ENCODE measurements around the gene CLPTM1.
"Not testable (repeated sequence)": the region's sequence is repeated elsewhere in the genome, so short reads cannot be mapped to it uniquely, and the experiment has no call there.

CLPTM1 gene

GRCh38 chr19:44960906-44961728 is 5.9 kb downstream of the CLPTM1 start:
- peaks cover 21% of the 10 kb centered on the region for H3K4me1 ChIP-seq (ENCODE audit: insufficient read depth, low read length)
- no peak overlapping the region for H3K4me3 ChIP-seq (ENCODE audit: low read depth in 1 of 2, low read length in 2 of 2)
- H3K27me3 ChIP-seq (ENCODE audit: control insufficient read depth in 1 of 2, insufficient read depth in 2 of 2, low read length in 2 of 2), result no peaks in the 10 kb centered on the region
- peaks cover 21% of the 10 kb centered on the region for H3K36me3 ChIP-seq (ENCODE audit: insufficient read depth, low read length)
- no peak overlapping the region for H3K27ac ChIP-seq (ENCODE audit: low read depth, low read length)
- H3K9me3 ChIP-seq (ENCODE audit: low read length), result no peaks in the 10 kb centered on the region
- H3K9ac ChIP-seq (ENCODE audit: low read length), result no peak overlapping the region

- Histone ChIP-seq H3K4me1 (ENCODE audit: insufficient read depth, low read length) (peaks cover 14% of the 10 kb centered on the region), H3K27me3 (ENCODE audit: control insufficient read depth in 1 of 2, insufficient read depth in 2 of 2, low read length in 2 of 2) (no peaks in the 10 kb centered on the region)
Observed at GRCh38 chr19:44961821-44962220, 6.6 kb downstream of the CLPTM1 start.

GRCh38 chr19:44968118-44968517 is 12.9 kb downstream of the CLPTM1 start:
- H3K27ac ChIP-seq (ENCODE audit: low read depth, low read length), result no peak overlapping the region

More at GRCh38 chr19:44961821-44962220, 6.6 kb downstream of the CLPTM1 start:
- Histone ChIP-seq H3K36me3 (ENCODE audit: insufficient read depth, low read length) (peaks cover 21% of the 10 kb centered on the region), H3K9me3 (ENCODE audit: low read length) (no peaks in the 10 kb centered on the region), H3K9ac (ENCODE audit: low read length) (no peak overlapping the region), H3K4me3 (ENCODE audit: low read depth in 1 of 2, low read length in 2 of 2) (no peak overlapping the region), H3K27ac (ENCODE audit: low read depth, low read length) (no peak overlapping the region)

GRCh38 chr19:44968670-44969069 is 13.5 kb downstream of the CLPTM1 start:
- H3K27ac ChIP-seq (ENCODE audit: low read depth, low read length), result no peak overlapping the region
- peaks cover 26% of the 10 kb centered on the region for H3K36me3 ChIP-seq (ENCODE audit: insufficient read depth, low read length)
- no peaks in the 10 kb centered on the region for H3K9me3 ChIP-seq (ENCODE audit: low read length)
- no peak overlapping the region for H3K9ac ChIP-seq (ENCODE audit: low read length)
- no peak overlapping the region for H3K4me3 ChIP-seq (ENCODE audit: low read depth in 1 of 2, low read length in 2 of 2)
- no peaks in the 10 kb centered on the region for H3K27me3 ChIP-seq (ENCODE audit: control insufficient read depth in 1 of 2, insufficient read depth in 2 of 2, low read length in 2 of 2)
- no peaks in the 10 kb centered on the region for H3K4me1 ChIP-seq (ENCODE audit: insufficient read depth, low read length)

More at GRCh38 chr19:44968118-44968517, 12.9 kb downstream of the CLPTM1 start:
- no peaks in the 10 kb centered on the region for H3K27me3 ChIP-seq (ENCODE audit: control insufficient read depth in 1 of 2, insufficient read depth in 2 of 2, low read length in 2 of 2)
- no peak overlapping the region for H3K9ac ChIP-seq (ENCODE audit: low read length)
- peaks cover 22% of the 10 kb centered on the region for H3K36me3 ChIP-seq (ENCODE audit: insufficient read depth, low read length)
- H3K4me3 ChIP-seq (ENCODE audit: low read depth in 1 of 2, low read length in 2 of 2), result no peak overlapping the region
- no peaks in the 10 kb centered on the region for H3K9me3 ChIP-seq (ENCODE audit: low read length)
- H3K4me1 ChIP-seq (ENCODE audit: insufficient read depth, low read length), result no peaks in the 10 kb centered on the region

GRCh38 chr19:44969437-44969836 is 14.3 kb downstream of the CLPTM1 start:
- no peaks in the 10 kb centered on the region for H3K4me1 ChIP-seq (ENCODE audit: insufficient read depth, low read length)
- no peaks in the 10 kb centered on the region for H3K27me3 ChIP-seq (ENCODE audit: control insufficient read depth in 1 of 2, insufficient read depth in 2 of 2, low read length in 2 of 2)
- no peaks in the 10 kb centered on the region for H3K9me3 ChIP-seq (ENCODE audit: low read length)
- no peak overlapping the region for H3K4me3 ChIP-seq (ENCODE audit: low read depth in 1 of 2, low read length in 2 of 2)
- H3K9ac ChIP-seq (ENCODE audit: low read length), result no peak overlapping the region
- H3K36me3 ChIP-seq (ENCODE audit: insufficient read depth, low read length), result peaks cover 34% of the 10 kb centered on the region
- no peak overlapping the region for H3K27ac ChIP-seq (ENCODE audit: low read depth, low read length)

- not testable (repeated sequence) for H3K4me1 ChIP-seq (ENCODE audit: insufficient read depth, low read length); H3K9me3 ChIP-seq (ENCODE audit: low read length); H3K27ac ChIP-seq (ENCODE audit: low read depth, low read length); H3K27me3 ChIP-seq (ENCODE audit: control insufficient read depth in 1 of 2, insufficient read depth in 2 of 2, low read length in 2 of 2); H3K9ac ChIP-seq (ENCODE audit: low read length); H3K4me3 ChIP-seq (ENCODE audit: low read depth in 1 of 2, low read length in 2 of 2)
- H3K36me3 ChIP-seq (ENCODE audit: insufficient read depth, low read length), result peaks cover 47% of the 10 kb centered on the region
Observed at GRCh38 chr19:44971451-44971850, 16.3 kb downstream of the CLPTM1 start.

- H3K36me3 ChIP-seq (ENCODE audit: insufficient read depth, low read length), result peaks cover 56% of the 10 kb centered on the region
- H3K4me3 ChIP-seq (ENCODE audit: low read depth in 1 of 2, low read length in 2 of 2), result no peak overlapping the region
- no peaks in the 10 kb centered on the region for H3K4me1 ChIP-seq (ENCODE audit: insufficient read depth, low read length)
- no peaks in the 10 kb centered on the region for H3K9me3 ChIP-seq (ENCODE audit: low read length)
- H3K9ac ChIP-seq (ENCODE audit: low read length), result no peak overlapping the region
- H3K27ac ChIP-seq (ENCODE audit: low read depth, low read length), result no peak overlapping the region
- H3K27me3 ChIP-seq (ENCODE audit: control insufficient read depth in 1 of 2, insufficient read depth in 2 of 2, low read length in 2 of 2), result no peaks in the 10 kb centered on the region
Observed at GRCh38 chr19:44972802-44973201, 17.6 kb downstream of the CLPTM1 start.

- peaks cover 68% of the 10 kb centered on the region for H3K36me3 ChIP-seq (ENCODE audit: insufficient read depth, low read length)
Observed at GRCh38 chr19:44973982-44974735, 19.0 kb downstream of the CLPTM1 start.

GRCh38 chr19:44974857-44975256 is 19.7 kb downstream of the CLPTM1 start:
- Histone ChIP-seq H3K36me3 (ENCODE audit: insufficient read depth, low read length) (peaks cover 75% of the 10 kb centered on the region), H3K4me3 (ENCODE audit: low read depth in 1 of 2, low read length in 2 of 2) (no peak overlapping the region), H3K27ac (ENCODE audit: low read depth, low read length) (no peak overlapping the region), H3K4me1 (ENCODE audit: insufficient read depth, low read length) (no peaks in the 10 kb centered on the region), H3K9ac (ENCODE audit: low read length) (no peak overlapping the region), H3K9me3 (ENCODE audit: low read length) (no peaks in the 10 kb centered on the region), H3K27me3 (ENCODE audit: control insufficient read depth in 1 of 2, insufficient read depth in 2 of 2, low read length in 2 of 2) (no peaks in the 10 kb centered on the region)

More at GRCh38 chr19:44973982-44974735, 19.0 kb downstream of the CLPTM1 start:
- Histone ChIP-seq H3K9me3 (ENCODE audit: low read length) (no peaks in the 10 kb centered on the region), H3K27me3 (ENCODE audit: control insufficient read depth in 1 of 2, insufficient read depth in 2 of 2, low read length in 2 of 2) (no peaks in the 10 kb centered on the region), H3K4me1 (ENCODE audit: insufficient read depth, low read length) (no peaks in the 10 kb centered on the region), H3K9ac (ENCODE audit: low read length) (no peak overlapping the region), H3K4me3 (ENCODE audit: low read depth in 1 of 2, low read length in 2 of 2) (no peak overlapping the region), H3K27ac (ENCODE audit: low read depth, low read length) (no peak overlapping the region)

- Histone ChIP-seq H3K9ac (ENCODE audit: low read length) (no peak overlapping the region), H3K27me3 (ENCODE audit: control insufficient read depth in 1 of 2, insufficient read depth in 2 of 2, low read length in 2 of 2) (no peaks in the 10 kb centered on the region), H3K27ac (ENCODE audit: low read depth, low read length) (no peak overlapping the region), H3K4me3 (ENCODE audit: low read depth in 1 of 2, low read length in 2 of 2) (no peak overlapping the region), H3K4me1 (ENCODE audit: insufficient read depth, low read length) (no peaks in the 10 kb centered on the region), H3K36me3 (ENCODE audit: insufficient read depth, low read length) (peaks cover 71% of the 10 kb centered on the region), H3K9me3 (ENCODE audit: low read length) (no peaks in the 10 kb centered on the region)
Observed at GRCh38 chr19:44975444-44975843, 20.3 kb downstream of the CLPTM1 start.

GRCh38 chr19:44984005-44984404 is 28.8 kb downstream of the CLPTM1 start:
- no peak overlapping the region for H3K4me3 ChIP-seq (ENCODE audit: low read depth in 1 of 2, low read length in 2 of 2)
- no peak overlapping the region for H3K9ac ChIP-seq (ENCODE audit: low read length)
- H3K9me3 ChIP-seq (ENCODE audit: low read length), result no peaks in the 10 kb centered on the region
- no peaks in the 10 kb centered on the region for H3K27me3 ChIP-seq (ENCODE audit: control insufficient read depth in 1 of 2, insufficient read depth in 2 of 2, low read length in 2 of 2)
- H3K27ac ChIP-seq (ENCODE audit: low read depth, low read length), result no peak overlapping the region
- peaks cover 60% of the 10 kb centered on the region for H3K36me3 ChIP-seq (ENCODE audit: insufficient read depth, low read length)
- H3K4me1 ChIP-seq (ENCODE audit: insufficient read depth, low read length), result no peaks in the 10 kb centered on the region
